ENCODE measurements around the gene GLTPD2. TPM values are rescaled to one million over a fixed set of nuclear protein-coding genes. Genes with fewer than 3 reads are reported as not detected.
A peak's percentile ranks its signal among the peaks of the same experiment; 100 is the strongest.

GLTPD2 gene
- total RNA-seq, 5 donors from 2014 or later (not counting 1 experiment from before 2014, with no cell fraction given), result not detected

DNA sequence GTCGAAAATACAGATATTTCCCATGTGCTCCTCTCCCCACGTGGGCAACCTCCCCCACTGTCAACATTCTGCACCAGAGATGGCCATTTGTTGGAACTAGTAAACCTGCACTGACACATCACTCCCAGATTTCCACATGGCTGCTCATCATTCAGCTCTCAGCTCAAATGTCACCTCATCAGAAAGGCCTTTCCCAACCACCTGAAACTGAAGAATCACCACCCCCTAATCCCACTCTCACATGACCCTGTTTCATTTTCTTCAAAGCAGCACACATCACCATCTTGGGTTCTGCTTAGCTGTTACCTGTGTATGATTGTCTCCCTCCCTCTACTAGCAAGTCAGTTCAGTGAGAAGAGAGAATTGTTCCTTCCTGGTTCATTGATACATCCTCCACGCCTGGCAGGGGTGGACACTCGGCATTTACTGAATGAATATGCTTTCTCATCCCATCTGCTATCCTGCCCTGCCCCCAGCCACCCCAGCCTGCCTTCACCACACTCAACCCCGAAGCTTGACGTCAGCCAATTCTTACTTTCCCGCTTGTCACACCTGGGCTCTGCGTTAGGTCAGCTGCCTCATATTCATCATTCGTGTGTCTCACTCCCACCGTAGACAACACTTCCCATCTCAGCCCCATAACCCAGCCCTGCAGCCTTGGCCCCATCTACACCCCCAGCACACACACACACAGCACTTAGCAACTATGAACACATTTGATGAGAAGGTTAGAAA, 11.9 kb downstream of the GLTPD2 start:
- H3K4me3 ChIP-seq (ENCODE audit: control insufficient read depth in 1 of 2, extremely low read depth in 1 of 2, low read length in 1 of 2), result no peak overlapping the region
- 81% methylated on average over 10 of the region's 10 CpGs for WGBS (ENCODE audit: insufficient coverage)
- no peak overlapping the region for H3K27ac ChIP-seq (ENCODE audit: low read length)
- H3K27me3 ChIP-seq (replicated peaks in 1 of 2; ENCODE audit: control insufficient read depth in 2 of 2, extremely low read depth in 1 of 2, insufficient read depth in 2 of 2, low read length in 1 of 2), result no peaks in the 10 kb centered on the region
- Mint-ChIP-seq H3K27me3 (no peaks in the 10 kb centered on the region), H3K9me3 (no peaks in the 10 kb centered on the region), H3K4me1 (peaks cover 11 to 15% (median 13%) of the 10 kb centered on the region in 3 donors), H3K36me3 (peaks cover 16% of the 10 kb centered on the region), H3K27ac (peak overlapping the region in 1 of 2 donors; percentile 5), H3K4me3 (no peak overlapping the region)
- no peaks in the 10 kb centered on the region for H3K9me3 ChIP-seq
- H3K36me3 ChIP-seq (ENCODE audit: control insufficient read depth in 2 of 2, extremely low read depth in 1 of 2, insufficient read depth in 1 of 2, low read length in 1 of 2), result peaks cover 0 to 19% of the 10 kb centered on the region in 2 donors
- POLR2A ChIA-PET, result interaction anchor here (0.6 to 0.7 kb wide), 3 partner anchors 59 to 606 kb away, joined by 3 to 6 read pairs (median 3); no protein-coding TSS in a partner anchor
- no peak for ATAC-seq (replicated peaks in 1 of 4)
- DNase-seq, result no peak
- CTCF ChIA-PET, result no interaction called here
- H3K4me1 ChIP-seq (ENCODE audit: control insufficient read depth in 1 of 2, extremely low read depth in 1 of 2, insufficient read depth in 2 of 2, low read length in 2 of 2), result peaks cover 5 to 17% of the 10 kb centered on the region in 2 experiments

DNA sequence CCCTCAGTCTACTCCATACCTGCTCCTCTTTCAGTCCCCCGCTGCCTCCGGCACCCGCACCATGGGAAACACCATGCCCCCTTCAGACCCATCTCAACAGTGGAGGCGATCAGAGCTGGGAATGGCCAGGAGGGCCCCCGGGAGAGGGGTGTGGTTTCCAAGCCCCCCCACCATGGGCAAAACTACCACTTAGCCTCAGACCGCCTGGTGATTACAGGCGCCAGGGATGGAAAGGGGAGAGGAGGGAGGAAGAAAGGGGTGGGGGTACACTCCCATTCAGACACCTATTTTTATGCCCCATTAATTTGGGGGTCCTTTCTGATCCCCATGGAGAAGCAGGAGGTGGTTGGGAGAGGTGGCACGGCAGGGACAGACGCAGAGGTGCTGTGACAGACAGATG, 13.5 kb downstream of the GLTPD2 start, which contains the start of gene C17orf114:
Gene C17orf114 (minus strand): TSS at position 101 of the 400 bp plus-strand sequence.
- no peaks in the 10 kb centered on the region for H3K27me3 ChIP-seq (replicated peaks in 1 of 2; ENCODE audit: control insufficient read depth in 2 of 2, extremely low read depth in 1 of 2, insufficient read depth in 2 of 2, low read length in 1 of 2)
- Mint-ChIP-seq H3K4me3 (no peak within 1 kb of the TSS), H3K4me1 (peaks cover 0 to 10% (median 6%) of the 10 kb centered on the region in 3 donors), H3K27me3 (no peaks in the 10 kb centered on the region), H3K9me3 (no peaks in the 10 kb centered on the region), H3K36me3 (peaks cover 13% of the 10 kb centered on the region), H3K27ac (no peak within 1 kb of the TSS)
- ATAC-seq (replicated peaks in 1 of 4) (no peak), DNase-seq (no peak)
- ChIA-PET CTCF (no interaction called here), POLR2A (no interaction called here)
- H3K27ac ChIP-seq (ENCODE audit: low read length), result no peak within 1 kb of the TSS
- no peaks in the 10 kb centered on the region for H3K9me3 ChIP-seq
- H3K4me3 ChIP-seq (ENCODE audit: control insufficient read depth in 1 of 2, extremely low read depth in 1 of 2, low read length in 1 of 2), result no peak within 1 kb of the TSS
- H3K4me1 ChIP-seq (ENCODE audit: control insufficient read depth in 1 of 2, extremely low read depth in 1 of 2, insufficient read depth in 2 of 2, low read length in 2 of 2), result peaks cover 3 to 7% of the 10 kb centered on the region in 2 experiments
- H3K36me3 ChIP-seq (ENCODE audit: control insufficient read depth in 2 of 2, extremely low read depth in 1 of 2, insufficient read depth in 1 of 2, low read length in 1 of 2), result peaks cover 0 to 19% of the 10 kb centered on the region in 2 donors
- no CpG with 5 or more reads among the region's 9 CpGs for WGBS (ENCODE audit: insufficient coverage)

DNA sequence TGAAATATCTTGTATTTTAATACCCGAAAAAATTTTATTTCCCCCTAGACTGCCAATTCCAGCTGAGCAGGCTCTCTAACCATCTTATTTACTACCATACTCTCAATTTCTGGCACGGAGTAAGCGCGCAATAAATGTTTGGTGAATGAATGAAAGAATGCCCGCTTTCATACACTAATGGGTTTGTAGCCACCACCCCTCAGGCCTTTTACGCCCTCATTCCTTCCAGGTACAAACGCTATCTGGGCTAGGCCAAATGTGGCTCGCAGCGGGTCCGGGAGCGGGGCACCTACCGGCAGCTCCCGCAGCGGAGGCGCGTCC, 17.7 kb downstream of the GLTPD2 start:
- H3K36me3 Mint-ChIP-seq, result peaks cover 15% of the 10 kb centered on the region
- CTCF ChIA-PET, result interaction anchor here in 1 of 2 donors (0.8 kb wide), 1 partner anchor 96 kb away, joined by 3 read pairs; the partner anchor contains the start of gene ARRB2
- H3K27ac Mint-ChIP-seq, result no peak overlapping the region
- Histone ChIP-seq H3K9me3 (no peaks in the 10 kb centered on the region), H3K4me1 (ENCODE audit: control insufficient read depth in 1 of 2, extremely low read depth in 1 of 2, insufficient read depth in 2 of 2, low read length in 2 of 2) (peaks cover 3 to 17% of the 10 kb centered on the region in 2 experiments), H3K36me3 (ENCODE audit: control insufficient read depth in 2 of 2, extremely low read depth in 1 of 2, insufficient read depth in 1 of 2, low read length in 1 of 2) (peaks cover 0 to 13% of the 10 kb centered on the region in 2 donors), H3K27me3 (replicated peaks in 1 of 2; ENCODE audit: control insufficient read depth in 2 of 2, extremely low read depth in 1 of 2, insufficient read depth in 2 of 2, low read length in 1 of 2) (no peaks in the 10 kb centered on the region), H3K27ac (ENCODE audit: low read length) (no peak overlapping the region), H3K4me3 (ENCODE audit: control insufficient read depth in 1 of 2, extremely low read depth in 1 of 2, low read length in 1 of 2) (peak overlapping the region; percentile 49 to 69)
- no peaks in the 10 kb centered on the region for H3K9me3 Mint-ChIP-seq
- POLR2A ChIA-PET, result interaction anchor here in 1 of 2 donors (0.9 kb wide), 1 partner anchor 93 kb away, joined by 3 read pairs; the partner anchor contains the start of gene C17orf107
- ATAC-seq (replicated peaks in 1 of 4) (no peak), DNase-seq (no peak)
- peaks cover 0 to 22% (median 12%) of the 10 kb centered on the region in 3 donors for H3K4me1 Mint-ChIP-seq
- H3K4me3 Mint-ChIP-seq, result peak overlapping the region; percentile 69 to 80 (median 72)
- H3K27me3 Mint-ChIP-seq, result no peaks in the 10 kb centered on the region
- WGBS (ENCODE audit: insufficient coverage), result under 1% methylated on average over 11 of the region's 16 CpGs

DNA sequence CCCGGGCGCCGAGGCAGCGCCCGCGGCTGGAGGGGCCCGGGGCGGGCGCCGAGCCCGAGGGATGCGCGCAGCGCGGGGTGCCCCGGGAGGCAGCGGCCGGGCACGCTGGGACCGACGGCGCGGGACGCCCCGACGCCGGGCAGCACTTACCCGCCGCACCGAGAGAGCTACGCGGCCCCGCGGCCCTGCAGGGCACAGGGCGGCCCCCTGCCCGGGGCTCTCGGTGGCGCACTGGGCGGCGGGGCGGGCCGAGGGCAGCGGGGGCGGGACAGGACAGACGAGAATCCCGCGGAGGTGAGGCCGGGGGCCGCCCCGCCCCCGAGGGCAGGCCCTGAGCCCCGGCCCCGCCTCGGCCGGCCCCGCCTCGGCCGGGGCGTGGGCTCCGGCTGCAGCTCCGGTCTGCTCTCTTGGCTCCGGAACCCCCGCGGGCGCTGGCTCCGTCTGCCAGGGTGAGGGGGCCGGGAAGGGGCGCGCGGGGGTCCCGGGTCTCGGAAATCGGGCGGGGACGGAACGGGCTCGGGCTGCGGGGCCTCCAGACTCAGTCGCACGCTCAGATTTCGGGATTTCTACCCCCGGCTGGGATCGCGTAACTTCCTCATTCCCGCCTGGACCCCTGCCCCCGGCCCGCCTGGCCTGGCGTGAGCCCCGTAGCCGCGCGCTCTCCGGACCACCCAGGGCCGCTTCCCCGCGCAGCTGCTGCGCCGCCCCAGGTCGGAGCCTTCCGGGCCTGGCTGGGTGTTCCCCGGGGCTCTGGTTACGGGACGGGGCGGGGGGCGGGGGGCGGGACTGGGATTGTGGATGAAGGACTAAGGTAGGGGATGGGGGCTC, 18.2 kb downstream of the GLTPD2 start, which contains the start of gene PLD2:
Gene PLD2 (plus strand): TSS at position 376 of the 828 bp plus-strand sequence. CDS start 621 bp downstream, outside the sequence.
- ATAC-seq (replicated peaks in 1 of 4), result peak; percentile 98 to 100 (median 98)
- DNase-seq, result peak; percentile 63 to 90 (median 78)
- Mint-ChIP-seq H3K4me1 (peaks cover 0 to 22% (median 12%) of the 10 kb centered on the region in 3 donors), H3K27me3 (no peaks in the 10 kb centered on the region), H3K4me3 (peak within 1 kb of the TSS; percentile 72 to 80 (median 73)), H3K9me3 (no peaks in the 10 kb centered on the region), H3K27ac (peak within 1 kb of the TSS in 1 of 2 donors; percentile 4), H3K36me3 (peaks cover 15% of the 10 kb centered on the region)
- Histone ChIP-seq H3K27me3 (replicated peaks in 1 of 2; ENCODE audit: control insufficient read depth in 2 of 2, extremely low read depth in 1 of 2, insufficient read depth in 2 of 2, low read length in 1 of 2) (no peaks in the 10 kb centered on the region), H3K4me3 (ENCODE audit: control insufficient read depth in 1 of 2, extremely low read depth in 1 of 2, low read length in 1 of 2) (peak within 1 kb of the TSS; percentile 57 to 69), H3K36me3 (ENCODE audit: control insufficient read depth in 2 of 2, extremely low read depth in 1 of 2, insufficient read depth in 1 of 2, low read length in 1 of 2) (peaks cover 0 to 13% of the 10 kb centered on the region in 2 donors), H3K4me1 (ENCODE audit: control insufficient read depth in 1 of 2, extremely low read depth in 1 of 2, insufficient read depth in 2 of 2, low read length in 2 of 2) (peaks cover 3 to 17% of the 10 kb centered on the region in 2 experiments), H3K27ac (ENCODE audit: low read length) (peak within 1 kb of the TSS; percentile 63), H3K9me3 (no peaks in the 10 kb centered on the region)
- WGBS (ENCODE audit: insufficient coverage), result under 1% methylated on average over 90 of the region's 106 CpGs
- CTCF ChIA-PET, result interaction anchor here in 1 of 2 donors (0.8 to 1.0 kb wide), 2 partner anchors 16 to 97 kb away, joined by 3 to 4 read pairs; partner anchors contain the start of gene ARRB2
- POLR2A ChIA-PET, result interaction anchor here in 1 of 2 donors (0.9 kb wide), 1 partner anchor 92 kb away, joined by 3 read pairs; the partner anchor contains the start of gene C17orf107

DNA sequence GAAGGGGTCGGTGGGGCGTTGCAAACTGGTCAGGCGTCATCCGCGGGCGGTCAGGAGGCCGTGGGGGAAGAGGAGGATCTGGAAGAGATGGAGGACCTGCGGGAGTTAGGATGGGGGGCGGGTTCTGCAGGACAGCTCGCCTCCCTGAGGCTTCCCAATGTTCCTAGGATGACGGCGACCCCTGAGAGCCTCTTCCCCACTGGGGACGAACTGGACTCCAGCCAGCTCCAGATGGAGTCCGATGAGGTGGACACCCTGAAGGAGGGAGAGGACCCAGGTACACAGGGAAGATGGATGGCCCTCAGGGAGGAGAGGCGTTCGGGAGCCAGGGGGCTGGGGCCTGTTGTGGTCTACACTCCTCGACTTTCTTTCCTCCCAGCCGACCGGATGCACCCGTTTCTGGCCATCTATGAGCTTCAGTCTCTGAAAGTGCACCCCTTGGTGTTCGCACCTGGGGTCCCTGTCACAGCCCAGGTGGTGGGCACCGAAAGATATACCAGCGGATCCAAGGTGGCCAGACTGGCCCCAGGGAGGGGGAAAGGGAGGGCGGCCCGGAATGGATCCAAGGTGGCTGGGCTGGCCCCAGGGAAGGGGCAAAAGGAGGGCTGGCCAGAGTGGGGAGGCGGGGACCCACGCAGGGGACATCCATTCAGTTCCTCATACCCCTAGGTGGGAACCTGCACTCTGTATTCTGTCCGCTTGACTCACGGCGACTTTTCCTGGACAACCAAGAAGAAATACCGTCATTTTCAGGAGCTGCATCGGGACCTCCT, 19.0 kb downstream of the GLTPD2 start:
- POLR2A ChIA-PET, result no interaction called here
- WGBS (ENCODE audit: insufficient coverage), result 45% methylated on average over 17 of the region's 32 CpGs
- H3K4me3 ChIP-seq (ENCODE audit: control insufficient read depth in 1 of 2, extremely low read depth in 1 of 2, low read length in 1 of 2), result peak overlapping the region in 1 of 2 donors; percentile 57
- no peaks in the 10 kb centered on the region for H3K9me3 Mint-ChIP-seq
- CTCF ChIA-PET, result interaction anchor here in 1 of 2 donors (1.0 kb wide), 2 partner anchors 17 to 98 kb away, joined by 3 to 4 read pairs; partner anchors contain the start of gene ARRB2
- peak overlapping the region; percentile 70 to 79 (median 73) for H3K4me3 Mint-ChIP-seq
- ATAC-seq (replicated peaks in 1 of 4) (no peak), DNase-seq (no peak)
- peaks cover 0 to 13% of the 10 kb centered on the region in 2 donors for H3K36me3 ChIP-seq (ENCODE audit: control insufficient read depth in 2 of 2, extremely low read depth in 1 of 2, insufficient read depth in 1 of 2, low read length in 1 of 2)
- no peaks in the 10 kb centered on the region for H3K9me3 ChIP-seq
- no peak overlapping the region for H3K27ac Mint-ChIP-seq
- no peak overlapping the region for H3K27ac ChIP-seq (ENCODE audit: low read length)
- H3K4me1 ChIP-seq (ENCODE audit: control insufficient read depth in 1 of 2, extremely low read depth in 1 of 2, insufficient read depth in 2 of 2, low read length in 2 of 2), result peaks cover 3 to 17% of the 10 kb centered on the region in 2 experiments
- H3K27me3 ChIP-seq (replicated peaks in 1 of 2; ENCODE audit: control insufficient read depth in 2 of 2, extremely low read depth in 1 of 2, insufficient read depth in 2 of 2, low read length in 1 of 2), result no peaks in the 10 kb centered on the region
- no peaks in the 10 kb centered on the region for H3K27me3 Mint-ChIP-seq
- peaks cover 15% of the 10 kb centered on the region for H3K36me3 Mint-ChIP-seq
- H3K4me1 Mint-ChIP-seq, result peaks cover 0 to 22% (median 12%) of the 10 kb centered on the region in 3 donors

Data from T-cell (primary cell).